CD4-positive, alpha-beta T cell treated with Interleukin-21 for 1 hour (primary cell): ENCODE measurements around the gene PRKCA.
A peak's percentile ranks its signal among the peaks of the same experiment; 100 is the strongest.

ENCODE experiments used
- DNase-seq: peaks from one replicate; pipeline ENCODE4 v3.0.0-alpha.2; 2020

The PRKCA gene

DNA sequence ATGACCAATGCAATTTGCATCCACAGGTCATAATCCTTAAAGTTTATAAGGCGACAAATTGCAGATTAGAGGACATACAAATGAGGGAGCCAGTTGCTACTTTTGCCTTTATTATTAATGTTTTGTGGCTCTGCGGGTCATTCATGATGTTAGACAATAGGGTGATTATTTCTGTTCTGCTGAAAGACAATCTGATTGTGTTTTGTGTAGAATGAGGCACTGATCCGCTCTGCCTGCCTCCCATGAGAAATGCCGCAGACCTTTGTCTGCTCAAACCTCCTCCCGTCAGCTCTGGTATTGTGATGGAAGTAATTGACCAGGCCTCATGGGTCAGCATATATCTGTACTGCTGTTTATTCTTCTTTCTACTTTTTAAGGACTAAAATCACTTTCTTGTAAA, 224.9 kb downstream of the PRKCA start:
- DNase-seq = no peak

DNA sequence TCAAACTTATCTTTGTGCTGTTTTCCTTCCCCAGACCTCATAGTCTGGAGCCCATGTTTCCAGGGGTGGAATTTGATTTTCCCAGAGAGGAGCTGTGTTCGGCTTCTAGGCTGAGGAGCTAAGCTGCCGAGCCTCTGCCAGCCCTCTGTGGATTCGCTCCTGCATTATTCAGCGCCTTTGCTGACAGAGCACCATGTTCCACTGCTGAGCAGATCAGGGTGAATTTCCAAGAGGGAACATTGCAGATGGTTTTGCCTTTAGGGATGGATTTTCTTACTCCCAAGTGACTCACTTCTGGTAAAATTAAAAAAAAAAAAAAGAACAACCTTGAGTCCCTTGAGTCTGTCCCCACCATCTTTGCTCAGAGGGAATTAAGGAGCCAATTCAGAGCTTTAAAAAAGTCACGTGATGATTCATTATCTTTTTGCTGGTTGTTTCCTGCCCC, 229.5 kb downstream of the PRKCA start:
- no peak for DNase-seq

DNA sequence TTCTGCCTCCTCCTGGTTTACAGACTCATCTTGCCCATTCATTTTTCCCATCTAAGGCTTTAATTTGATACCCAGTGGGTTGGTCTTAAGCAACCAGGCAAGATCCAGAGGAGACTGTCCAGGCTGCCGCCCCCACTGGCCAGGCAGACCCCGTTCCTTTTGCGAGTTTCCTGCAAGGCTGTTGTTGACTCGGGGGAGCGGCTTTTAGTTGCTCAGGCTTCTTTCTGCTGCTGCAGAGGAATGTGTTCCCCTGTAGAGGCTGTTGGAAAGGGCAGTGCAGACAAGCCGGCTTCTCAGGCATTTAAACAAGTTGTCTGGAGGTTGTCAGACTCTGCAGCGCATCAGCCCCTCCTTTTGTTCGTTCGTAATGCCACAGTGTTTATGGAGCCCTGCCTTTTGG, 231.2 kb downstream of the PRKCA start:
- no peak for DNase-seq

DNA sequence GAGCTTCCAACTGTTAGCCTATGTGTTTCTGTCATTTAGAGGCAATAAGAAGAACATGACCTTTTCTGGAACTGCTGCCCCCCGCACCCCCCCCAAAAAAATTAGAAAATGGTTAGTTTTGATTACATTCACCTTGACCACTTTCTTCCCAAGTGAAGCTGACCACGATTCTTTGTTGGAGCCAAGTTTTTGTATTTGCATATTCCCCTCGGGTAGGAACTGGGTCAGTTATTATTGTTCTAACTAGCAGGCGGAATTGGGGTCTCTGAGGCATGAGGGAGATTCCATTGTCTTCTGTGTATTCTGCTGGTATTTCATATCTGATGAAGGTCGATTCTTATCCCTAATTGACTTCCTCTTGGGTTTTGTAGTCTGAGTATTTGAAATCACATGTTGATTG, 231.6 kb downstream of the PRKCA start:
- no peak for DNase-seq

DNA sequence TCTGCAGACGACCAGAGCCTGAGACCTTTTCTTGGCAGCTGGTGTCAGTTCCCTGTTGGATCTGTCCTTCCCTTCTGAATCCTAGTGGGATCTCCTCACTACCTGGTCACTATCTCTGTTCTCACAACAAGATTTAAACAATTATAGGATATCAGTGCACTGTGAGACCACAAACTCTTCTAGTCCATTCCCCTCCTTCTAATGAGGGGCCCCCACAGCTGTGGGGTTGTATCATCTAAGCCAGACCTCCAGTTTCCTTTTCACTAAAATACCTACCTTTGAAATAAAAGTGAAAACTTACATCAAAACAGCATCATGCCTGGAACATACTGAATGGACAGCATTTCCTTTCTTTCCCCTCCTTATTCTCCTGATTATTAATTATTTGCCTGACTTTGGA, 233.2 kb downstream of the PRKCA start:
- DNase-seq = no peak

DNA sequence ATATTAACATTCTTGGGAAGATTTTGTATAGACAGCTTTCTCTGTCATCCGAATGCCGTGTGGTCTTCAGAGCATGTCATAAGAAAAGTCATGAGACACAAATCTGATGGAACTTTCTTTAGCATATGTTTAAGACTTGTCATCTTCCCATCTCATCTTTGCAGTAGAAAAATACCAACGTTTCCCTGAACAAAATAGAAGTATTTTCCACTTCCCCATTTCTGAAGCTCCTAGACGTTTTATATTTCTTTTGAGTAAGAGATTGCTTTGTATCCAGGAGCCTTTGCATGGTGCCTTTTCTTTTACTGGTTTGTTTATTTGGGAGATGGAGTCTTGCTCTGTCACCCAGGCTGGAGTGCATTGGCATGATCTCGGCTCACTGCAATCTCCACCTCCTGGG, 235.1 kb downstream of the PRKCA start:
- DNase-seq = no peak

DNA sequence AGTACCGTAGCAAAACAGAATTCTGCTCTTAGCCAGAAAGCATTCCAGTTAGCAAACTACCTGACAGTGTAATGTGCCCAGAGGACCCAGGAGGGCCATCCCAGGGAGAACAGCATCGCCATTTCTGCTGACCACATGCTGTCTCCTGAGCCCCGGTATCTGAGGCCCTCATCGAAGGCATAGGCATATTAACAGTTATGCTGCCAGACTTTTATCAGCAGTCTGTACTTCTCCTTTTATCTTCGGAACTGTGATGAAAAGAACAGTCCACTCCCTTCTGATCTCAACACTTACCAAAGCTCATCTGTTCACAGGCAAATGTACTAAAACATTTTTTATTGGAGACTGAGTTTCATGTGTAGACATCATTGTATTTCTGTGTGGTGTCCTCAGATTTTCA, 236.4 kb downstream of the PRKCA start:
- DNase-seq = no peak

DNA sequence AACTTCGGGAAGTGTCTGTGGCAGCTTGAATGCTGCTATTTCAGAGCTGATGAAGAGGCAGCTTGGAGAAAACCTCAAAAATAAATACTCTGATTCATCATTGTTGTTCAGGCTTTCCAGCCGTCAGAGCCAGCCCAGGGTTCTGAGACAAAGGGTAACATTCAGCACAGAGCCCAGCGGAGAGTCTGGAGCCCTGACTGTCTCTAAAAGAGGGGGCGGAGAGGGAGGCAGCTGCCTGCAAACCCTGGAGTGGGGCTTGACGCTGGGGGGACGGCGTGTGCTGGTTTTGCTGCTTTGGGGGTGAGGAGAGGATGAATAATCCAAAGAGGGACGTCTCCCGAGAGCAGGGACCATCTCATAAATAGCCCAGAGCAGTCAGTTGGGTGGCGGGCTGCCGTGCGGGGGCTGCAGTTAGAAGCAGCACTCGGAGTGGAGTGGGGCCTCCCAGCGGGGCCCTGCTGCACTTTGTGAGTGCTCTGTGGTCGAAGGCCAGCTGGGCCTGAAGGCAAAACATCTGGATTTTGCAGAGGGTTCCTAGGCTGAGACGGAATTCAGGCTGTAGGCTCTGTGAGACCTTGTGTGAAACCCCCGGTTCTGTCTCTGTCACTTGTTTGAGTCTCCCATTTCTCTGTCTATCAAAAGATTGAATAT, 237.8 kb downstream of the PRKCA start:
- DNase-seq = no peak

DNA sequence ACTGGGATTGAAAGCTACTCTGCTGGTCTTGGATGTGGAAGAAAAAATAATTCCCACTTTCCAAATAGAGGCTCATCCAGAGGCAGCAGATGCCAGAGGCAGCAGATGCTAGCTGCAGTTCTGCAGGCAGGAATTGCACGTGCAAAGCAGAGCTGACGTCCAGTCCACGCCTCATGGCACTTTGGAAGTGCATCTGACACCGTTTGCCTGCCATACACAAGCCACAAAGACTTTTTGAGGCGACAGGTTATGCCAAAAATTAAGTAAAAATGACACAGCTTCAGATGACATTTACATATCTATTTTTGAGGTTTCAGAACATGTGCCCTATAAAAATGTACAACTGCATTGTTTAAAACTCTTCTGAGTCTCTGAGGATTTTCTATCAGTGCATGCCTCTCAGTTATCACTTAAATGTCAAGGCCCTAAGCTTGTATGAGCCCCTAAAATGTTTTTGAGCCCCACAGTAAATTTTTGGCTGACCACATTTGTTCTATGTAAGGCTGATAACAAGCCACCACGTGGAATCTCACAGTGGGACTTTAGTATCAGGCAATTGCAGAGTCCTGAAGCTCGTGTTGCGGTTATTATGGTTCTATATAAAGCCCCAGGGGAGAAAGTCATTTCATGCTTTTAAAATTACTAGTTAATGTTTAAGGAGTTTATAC, 239.2 kb downstream of the PRKCA start:
- DNase-seq = no peak

DNA sequence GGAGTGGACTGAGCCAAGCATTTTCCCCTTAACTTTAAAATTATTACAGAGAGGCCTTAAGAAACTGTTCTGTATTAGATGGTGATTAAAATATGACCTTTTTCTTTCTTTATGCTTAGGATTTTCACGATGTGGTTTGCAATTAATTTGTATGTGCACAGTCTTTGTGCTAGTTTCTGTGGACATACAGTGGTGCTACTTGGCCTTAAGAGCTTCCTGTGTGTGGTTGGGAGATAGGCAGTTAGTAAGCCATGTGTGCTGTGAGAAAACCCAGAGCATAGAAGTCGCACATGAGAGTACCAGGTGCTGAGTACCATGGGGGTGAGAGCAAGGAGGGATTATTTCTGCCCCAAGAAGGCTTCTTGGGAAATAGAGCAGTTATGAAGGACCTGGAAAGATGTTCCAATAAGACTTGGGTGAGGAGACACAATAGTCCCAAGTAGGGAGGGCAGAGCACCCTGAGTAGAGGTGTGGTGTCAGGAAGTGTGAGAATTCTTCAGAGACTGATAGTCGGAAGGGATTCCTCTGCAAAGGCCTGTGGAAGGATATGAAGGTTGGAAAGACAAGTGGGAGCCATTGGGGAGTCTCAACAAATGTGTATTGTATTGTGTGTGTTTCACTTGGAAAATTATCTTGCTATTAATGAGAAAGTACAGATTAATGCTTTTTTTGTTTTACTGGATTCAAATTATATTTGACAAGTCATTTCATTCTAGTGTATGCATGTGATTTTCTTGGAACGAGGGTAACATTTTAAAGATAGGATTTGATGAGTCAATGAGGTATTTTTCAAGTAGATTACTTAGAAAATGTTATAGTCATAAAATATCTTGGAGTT, 239.9 kb downstream of the PRKCA start:
- DNase-seq = no peak

DNA sequence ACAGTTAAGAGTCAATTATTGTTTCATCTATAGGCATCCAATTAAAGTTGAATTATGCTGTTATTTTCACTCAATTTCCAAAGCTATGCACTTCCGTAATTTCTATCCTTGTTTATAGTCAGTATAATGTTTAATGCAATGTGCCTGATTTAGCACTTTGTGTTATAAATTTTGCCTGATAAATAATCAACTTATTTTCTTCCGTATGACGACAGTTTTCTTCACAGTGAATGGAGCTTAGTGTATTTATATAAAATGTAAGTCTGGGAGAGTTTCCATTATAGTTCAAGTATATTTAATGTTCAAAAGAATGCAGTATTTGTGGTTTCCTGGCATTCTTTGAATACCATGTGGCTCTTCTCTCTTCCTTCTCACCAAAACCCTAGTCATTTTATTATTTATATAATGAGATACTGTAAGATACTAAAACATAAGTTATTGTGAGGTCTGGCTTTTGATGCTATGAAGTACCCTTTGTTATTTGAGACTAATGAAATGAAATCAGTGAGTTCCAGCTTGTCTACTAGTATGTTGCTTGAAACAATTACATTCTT, 240.6 kb downstream of the PRKCA start:
- no peak for DNase-seq

DNA sequence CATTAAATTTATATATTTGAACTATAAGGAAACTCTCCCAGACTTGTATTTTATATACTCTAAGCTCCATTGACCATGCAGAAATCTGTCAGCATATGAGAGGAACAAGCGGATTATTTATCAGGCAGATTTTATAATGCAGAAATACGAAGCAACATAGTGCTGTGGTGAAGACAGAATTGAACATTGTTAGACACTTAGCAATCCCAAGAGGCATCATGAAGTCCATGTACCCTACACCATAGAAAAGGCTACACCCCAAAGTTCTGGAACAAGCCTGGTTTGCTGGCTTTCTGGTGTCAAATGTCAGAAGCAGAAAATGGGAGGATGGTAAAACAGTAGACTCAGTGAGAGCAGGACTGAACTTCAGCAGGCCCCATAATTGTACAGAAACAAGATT, 241.1 kb downstream of the PRKCA start:
- no peak for DNase-seq

DNA sequence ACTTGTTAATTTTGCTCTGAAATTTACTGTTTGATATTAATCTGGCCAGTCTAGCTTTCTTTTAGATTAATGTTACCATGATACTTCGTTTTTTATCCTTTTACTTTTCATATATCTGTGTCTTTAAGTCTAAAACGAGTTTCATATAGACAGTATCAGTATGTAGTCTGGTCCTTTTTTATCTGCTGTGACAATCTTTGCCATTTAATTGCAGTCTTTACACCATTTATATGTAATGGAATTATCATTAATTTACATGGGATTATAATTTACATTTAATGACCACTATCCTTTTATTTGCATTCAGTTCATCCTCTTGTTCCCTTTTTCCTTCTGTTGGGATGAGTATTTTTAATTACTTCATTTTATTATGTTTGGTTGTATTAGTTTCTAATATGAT, 243.5 kb downstream of the PRKCA start:
- DNase-seq = no peak

DNA sequence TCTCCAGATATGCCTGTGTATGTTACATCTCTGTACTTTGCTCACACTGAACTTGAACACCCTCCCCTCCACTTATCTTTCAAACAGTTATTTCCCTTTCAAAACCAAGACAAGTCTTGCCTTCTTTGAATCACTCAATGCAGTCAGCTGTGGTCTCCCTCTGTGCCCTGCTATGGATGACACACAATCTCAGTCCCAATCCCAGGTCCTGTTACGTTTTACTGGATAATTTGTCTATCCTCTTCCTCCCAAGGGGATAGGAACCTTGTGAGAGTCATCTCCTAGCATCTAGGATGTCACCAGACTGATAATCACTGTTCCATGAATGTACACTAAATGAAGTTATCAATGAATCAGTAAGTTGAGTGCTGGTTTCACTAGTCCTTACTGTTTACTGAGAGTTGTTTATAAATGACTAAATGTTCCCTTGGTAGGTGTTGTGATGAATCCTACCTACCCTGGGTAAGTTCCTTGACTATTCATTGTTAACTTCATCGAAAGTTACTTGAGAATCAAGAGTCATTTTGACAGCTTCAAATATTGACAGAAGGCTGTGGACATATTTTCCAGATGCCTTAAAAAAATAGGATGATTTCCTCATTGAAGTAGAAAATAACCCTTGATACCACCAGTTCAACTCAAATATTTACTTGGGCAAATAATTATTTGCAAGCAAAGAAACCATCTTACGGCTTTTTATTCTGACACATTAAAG, 244.9 kb downstream of the PRKCA start:
- no peak for DNase-seq

DNA sequence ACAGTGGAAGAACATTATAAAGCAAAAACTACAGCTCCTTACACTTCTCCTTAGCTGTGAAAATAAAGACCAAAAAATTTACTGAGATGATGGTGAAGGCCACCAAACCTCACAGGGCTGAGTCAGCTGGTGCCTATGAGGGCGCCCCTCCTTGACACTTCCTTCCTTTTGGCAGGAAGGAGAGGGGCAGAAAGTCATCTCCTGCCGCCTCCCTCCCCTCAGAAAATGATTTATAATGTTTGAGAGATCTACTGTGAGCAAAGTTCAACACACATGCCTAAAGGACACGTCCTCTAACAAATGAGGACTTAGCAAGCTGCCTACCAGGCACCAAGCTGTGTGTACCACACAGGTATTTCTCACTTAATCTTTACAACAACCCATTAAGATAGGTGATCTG, 245.7 kb downstream of the PRKCA start:
- DNase-seq = peak; percentile 28

DNA sequence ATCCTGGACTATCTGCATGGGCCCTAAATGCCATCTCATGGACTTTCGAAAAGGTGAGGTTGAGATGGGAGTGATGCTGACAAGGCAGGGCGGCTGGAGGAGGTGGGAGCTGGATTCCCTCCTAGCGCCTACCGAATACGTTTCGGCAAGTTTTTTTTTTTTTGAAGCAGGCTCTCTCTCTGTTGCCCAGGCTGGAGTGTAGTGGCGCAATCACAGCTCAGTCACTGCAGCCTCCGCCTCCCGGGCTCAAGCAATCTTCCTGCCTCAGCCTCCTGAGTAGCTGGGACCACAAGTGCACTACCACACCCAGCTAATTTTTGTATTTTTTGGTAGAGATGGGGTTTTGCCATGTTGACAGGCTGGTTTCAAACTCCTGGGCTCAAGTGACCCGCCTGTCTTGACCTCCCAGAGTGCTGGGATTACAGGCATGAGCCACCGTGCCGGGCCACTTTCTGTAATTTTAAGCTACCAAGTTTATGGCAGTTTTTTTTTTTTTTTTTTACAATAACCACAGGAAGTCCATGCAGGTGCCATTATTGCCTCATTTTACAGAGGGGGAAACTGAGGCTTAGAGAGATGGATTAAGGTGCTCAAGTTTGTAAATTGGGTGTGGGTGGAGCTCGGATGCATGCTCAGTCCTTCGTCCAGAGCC, 246.4 kb downstream of the PRKCA start:
- no peak for DNase-seq

DNA sequence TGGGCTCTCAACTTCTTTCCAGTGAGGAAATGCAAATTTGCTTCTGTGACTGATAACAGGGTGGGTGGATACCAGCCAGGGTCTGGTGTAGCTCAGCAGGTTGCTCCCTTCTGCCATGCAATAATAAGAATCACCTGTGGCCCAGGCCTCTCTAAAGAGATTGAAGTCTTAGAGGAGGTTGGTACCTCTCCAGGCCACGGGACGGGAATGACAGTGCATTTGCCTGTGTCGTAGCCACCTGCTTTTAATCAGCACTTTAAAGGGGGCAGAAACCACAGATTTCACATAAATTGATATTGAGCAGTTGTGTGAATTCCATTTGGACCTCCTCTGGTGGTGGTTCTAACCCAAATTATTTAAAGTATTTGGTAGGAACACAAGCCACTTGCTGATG, 246.9 kb downstream of the PRKCA start:
- DNase-seq = no peak

DNA sequence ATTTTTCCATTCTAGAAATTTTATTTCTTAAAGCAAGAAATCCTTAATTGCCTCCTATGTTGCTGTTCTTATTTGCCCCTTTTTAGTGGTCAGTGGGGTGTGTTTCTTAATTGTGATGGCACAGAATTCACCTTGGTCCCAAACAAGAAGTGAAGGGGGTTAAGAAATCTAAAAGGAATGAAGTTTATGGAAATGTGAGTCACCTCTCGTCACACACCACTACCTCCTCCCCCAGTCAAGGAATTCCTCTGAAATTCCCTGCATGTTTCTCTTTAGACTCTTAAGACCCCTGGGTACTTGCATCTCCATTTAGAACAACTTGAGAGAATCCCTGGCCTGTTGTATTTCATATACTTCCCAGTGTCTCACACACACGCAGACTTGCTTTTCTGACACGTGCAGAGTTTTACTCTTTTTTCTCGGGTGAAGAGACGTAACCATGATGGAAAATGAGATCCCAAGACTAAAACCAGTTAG, 247.4 kb downstream of the PRKCA start:
- DNase-seq = no peak

DNA sequence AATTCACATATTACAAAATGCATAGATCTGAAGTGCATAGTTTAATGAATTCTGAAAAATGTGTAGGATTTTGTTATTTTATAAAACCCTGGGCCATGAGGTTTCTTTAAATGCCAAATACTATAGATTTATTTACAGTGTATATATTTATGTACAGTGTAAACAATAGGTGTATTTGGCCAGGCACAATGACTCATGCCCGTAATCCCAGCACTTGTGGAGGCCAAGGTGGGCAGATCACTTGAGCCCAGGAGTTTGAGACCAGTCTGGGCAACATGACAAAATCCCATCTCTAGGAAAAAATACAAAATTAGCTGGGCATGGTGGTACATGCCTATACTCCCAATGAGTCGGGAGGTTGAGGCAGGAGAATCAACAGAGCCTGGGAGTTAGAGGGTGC, 249.4 kb downstream of the PRKCA start:
- DNase-seq = no peak

DNA sequence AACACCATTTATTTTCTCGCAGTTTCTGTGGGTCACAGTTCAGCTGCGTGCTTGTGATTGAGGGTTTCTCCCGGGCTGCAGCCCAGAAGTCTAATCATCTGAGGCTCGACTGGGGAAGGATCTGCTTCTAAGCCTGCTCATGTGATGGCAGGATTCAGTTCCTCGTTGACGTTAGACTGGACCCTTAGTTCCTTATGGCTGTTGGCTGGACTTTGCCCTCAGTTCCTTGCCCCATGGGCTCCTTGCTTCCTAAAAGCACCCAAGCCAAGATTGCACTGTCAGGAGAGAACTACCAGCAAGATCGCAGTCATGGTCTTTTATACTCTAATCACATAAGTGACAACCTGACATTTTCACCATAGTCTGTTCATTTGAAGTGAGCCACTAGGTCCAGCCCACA, 250.0 kb downstream of the PRKCA start:
- no peak for DNase-seq

DNA sequence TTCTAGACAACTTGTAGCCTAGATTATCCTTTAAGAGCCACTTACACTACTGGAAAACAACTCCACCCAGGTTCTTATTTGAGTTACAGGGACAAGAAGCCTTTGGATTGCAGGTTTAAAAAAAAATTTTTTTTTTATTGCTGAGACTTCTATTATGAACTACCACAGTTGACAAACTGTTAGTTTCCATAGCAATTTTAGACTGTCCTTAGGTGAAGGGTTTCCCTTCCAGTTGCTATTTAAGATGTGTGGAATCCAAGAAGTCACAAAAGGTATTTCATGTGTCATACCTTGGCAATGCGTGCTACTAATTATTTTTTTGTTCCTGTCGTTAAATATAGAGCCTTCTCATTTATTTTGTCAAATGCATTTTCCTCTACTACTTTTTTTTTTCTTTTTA, 253.2 kb downstream of the PRKCA start:
- no peak for DNase-seq

DNA sequence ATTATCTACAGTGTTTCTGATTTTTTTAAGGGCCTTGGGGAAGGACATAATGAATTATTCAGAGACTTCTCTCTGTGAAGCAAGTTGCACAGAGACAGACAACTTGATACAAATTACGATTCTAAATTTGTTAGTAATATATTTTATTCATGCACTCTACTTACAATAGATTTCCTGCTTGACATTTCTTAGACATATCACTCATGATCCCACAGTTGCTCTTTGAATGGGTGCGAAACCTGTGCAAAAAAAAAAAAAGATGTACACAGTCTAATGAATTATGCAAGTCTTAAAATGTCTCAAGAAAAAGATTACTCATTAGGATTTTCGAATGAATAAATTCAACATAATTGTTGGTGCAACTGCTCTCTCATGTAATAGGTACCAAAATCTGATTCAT, 254.8 kb downstream of the PRKCA start:
- no peak for DNase-seq

DNA sequence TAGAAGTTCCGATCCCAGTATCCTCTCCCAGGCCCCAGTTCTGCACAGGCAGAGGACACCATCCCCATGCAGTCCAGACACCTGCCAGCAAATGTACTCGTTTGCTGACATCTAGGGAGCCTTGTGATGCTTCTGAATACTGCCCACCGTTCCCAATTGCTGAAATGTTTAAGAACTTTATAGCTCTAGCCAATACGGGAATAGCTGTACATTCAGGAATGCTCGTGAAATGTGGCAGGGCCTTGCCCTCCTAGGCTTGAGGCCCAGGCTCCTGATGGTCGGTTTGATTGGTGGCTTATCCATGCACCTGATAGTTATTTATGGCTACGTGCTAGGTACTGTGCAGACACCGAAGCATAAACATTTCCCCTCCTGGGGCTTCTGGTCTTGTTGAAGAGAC, 255.5 kb downstream of the PRKCA start:
- DNase-seq = no peak
